Epithelial cell of alveolus of lung (primary cell): ENCODE results near the gene COL6A3. TPM values are rescaled to one million over a fixed set of nuclear protein-coding genes. Genes with fewer than 3 reads are reported as not detected.

ENCODE experiments used
- total RNA-seq: library from RNA; depleted of rRNA; stranded (reverse); fragments of >200 nt; gene quantifications from 2 replicates; pipeline ENCODE4 v1.2.1, GENCODE V29; 2015

COL6A3 gene
- total RNA-seq = 1,213 and 2,045 TPM in 2 replicates

GRCh38 chr2:237413777-237414661, at the start of gene COL6A3:
Gene COL6A3 (minus strand): TSS chr2:237414164. CDS start chr2:237396817, 17,347 bp downstream.

Other genes starting within 250 kb of the COL6A3 start
- gene MLPH, start 73.1 kb upstream of the COL6A3 start, total RNA-seq = 9.6 and 47.4 TPM in 2 replicates
- not detected in 2 replicates for gene PRLH, start 152.4 kb upstream of the COL6A3 start, total RNA-seq
- not detected in 2 replicates for gene RAB17, start 176.6 kb upstream of the COL6A3 start, total RNA-seq
- 18.6 and 35.4 TPM in 2 replicates for gene LRRFIP1, start 213.4 kb upstream of the COL6A3 start, total RNA-seq